Neural progenitor cell (in vitro differentiated cells): ENCODE data around the gene MTCL1. TPM values are rescaled to one million over a fixed set of nuclear protein-coding genes. Genes with fewer than 3 reads are reported as not detected.
A peak's percentile ranks its signal among the peaks of the same experiment; 100 is the strongest.

Experiments used
- DNase-seq: peaks from one replicate; pipeline ENCODE4 v3.0.0-alpha.2; 2016; ENCODE audit warnings: low spot score
- H2AFZ ChIP-seq: fragments of 200-600 bp; sonication (generic); replicated peaks from 2 replicates; pipeline ENCODE4 v1.6.1; 2016; ENCODE audit warnings: antibody characterized with exemption
- H3F3A ChIP-seq: fragments of 200-600 bp; sonication (generic); 2 replicates; pipeline ENCODE4 v1.6.1; 2016; ENCODE audit warnings: antibody characterized with exemption, low read depth
- H3K27ac ChIP-seq: fragments of 200-600 bp; sonication (generic); 2 replicates; pipeline ENCODE4 v1.5.1; 2016; ENCODE audit warnings: mild to moderate bottlenecking
- H3K27me3 ChIP-seq: fragments of 200-600 bp; sonication (generic); 2 replicates; pipeline ENCODE4 v1.6.1; 2016; ENCODE audit warnings: mild to moderate bottlenecking, moderate library complexity
- H3K36me3 ChIP-seq: fragments of 200-600 bp; sonication (generic); 2 replicates; pipeline ENCODE4 v1.5.1; 2016
- H3K4me1 ChIP-seq: fragments of 200-600 bp; sonication (generic); 2 replicates; pipeline ENCODE4 v1.6.1; 2016; ENCODE audit warnings: mixed run types
- H3K4me2 ChIP-seq: fragments of 200-600 bp; sonication (generic); 2 replicates; pipeline ENCODE4 v1.6.1; 2016
- H3K4me3 ChIP-seq: fragments of 200-600 bp; sonication (generic); 2 replicates; pipeline ENCODE4 v1.5.1; 2016
- H3K79me2 ChIP-seq: fragments of 200-600 bp; sonication (generic); 2 replicates; pipeline ENCODE4 v1.6.1; 2016; ENCODE audit warnings: low read depth
- H3K9ac ChIP-seq: fragments of 200-600 bp; sonication (generic); 2 replicates; pipeline ENCODE4 v1.6.1; 2016
- H3K9me3 ChIP-seq: fragments of 200-600 bp; sonication (generic); 2 replicates; pipeline ENCODE4 v1.5.1; 2016; ENCODE audit warnings: low read depth
- H4K20me1 ChIP-seq: fragments of 200-600 bp; sonication (generic); 2 replicates; pipeline ENCODE4 v1.6.1; 2016; ENCODE audit warnings: low read depth
- H3K27ac Mint-ChIP-seq: 3 replicates; pipeline ENCODE4 v1.8.0; 2021; ENCODE audit warnings: mixed read lengths
- H3K27me3 Mint-ChIP-seq: 2 replicates; pipeline ENCODE4 v1.8.0; 2022; ENCODE audit warnings: low read depth, mild to moderate bottlenecking, inconsistent platforms, moderate library complexity, mixed read lengths; ENCODE audit not compliant: insufficient read depth
- H3K36me3 Mint-ChIP-seq: 3 replicates; pipeline ENCODE4 v1.8.0; 2021; ENCODE audit warnings: mixed read lengths
- H3K4me1 Mint-ChIP-seq: 3 replicates; pipeline ENCODE4 v1.8.0; 2021; ENCODE audit warnings: mixed read lengths
- H3K4me3 Mint-ChIP-seq: 3 replicates; pipeline ENCODE4 v1.8.0; 2021; ENCODE audit warnings: mild to moderate bottlenecking, moderate library complexity, mixed read lengths
- H3K9me3 Mint-ChIP-seq: 3 replicates; pipeline ENCODE4 v1.8.0; 2020; ENCODE audit warnings: mixed read lengths
- EZH2 ChIP-seq: fragments of 200-600 bp; sonication (generic); IDR thresholded peaks from 2 replicates; pipeline ENCODE4 v1.6.1; 2017; ENCODE audit warnings: antibody characterized with exemption, mild to moderate bottlenecking, moderate library complexity
- EZH2phosphoT487 ChIP-seq: fragments of 200-600 bp; sonication (generic); IDR thresholded peaks from 2 replicates; pipeline ENCODE4 v1.6.1; 2017; ENCODE audit warnings: antibody characterized with exemption
- total RNA-seq: library from RNA; depleted of rRNA; stranded (reverse); fragments of >200 nt; gene quantifications from 2 replicates; pipeline ENCODE4 v1.2.3, GENCODE V29; 2015; ENCODE audit warnings: low replicate concordance
- TF ChIP-seq, protein P1 (sequence below): fragments of 200-600 bp; sonication (generic); IDR thresholded peaks from 2 replicates; pipeline ENCODE4 v1.5.1; 2017; ENCODE audit warnings: antibody characterized with exemption, mild to moderate bottlenecking

MTCL1 gene
- total RNA-seq, 1 donor from 2014 or later, result 36.9 TPM

DNA sequence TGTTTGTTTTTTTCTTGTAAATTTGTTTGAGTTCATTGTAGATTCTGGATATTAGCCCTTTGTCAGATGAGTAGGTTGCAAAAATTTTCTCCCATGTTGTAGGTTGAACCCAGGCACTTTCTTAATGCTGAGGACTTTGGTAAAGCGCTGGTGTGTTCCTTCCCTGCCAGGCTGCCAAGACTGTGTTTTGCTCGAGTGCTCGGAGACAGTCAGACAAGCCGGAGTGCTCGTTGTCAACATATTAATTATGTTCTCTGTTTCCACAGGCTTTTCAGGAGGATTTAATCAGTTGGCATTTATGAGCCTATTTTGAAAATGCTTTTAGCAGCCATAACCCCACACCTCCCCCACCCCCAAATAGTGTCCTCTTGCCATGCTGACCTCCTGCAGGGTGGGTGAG is 6.4 kb downstream of the MTCL1 start:
- Mint-ChIP-seq H3K4me1 (peaks cover 25% of the 10 kb centered on the region), H3K9me3 (peaks cover 6% of the 10 kb centered on the region), H3K27ac (no peak overlapping the region), H3K36me3 (peaks cover 18% of the 10 kb centered on the region), H3K27me3 (peaks cover 9% of the 10 kb centered on the region), H3K4me3 (no peak overlapping the region)
- TF ChIP-seq, protein P1, sequence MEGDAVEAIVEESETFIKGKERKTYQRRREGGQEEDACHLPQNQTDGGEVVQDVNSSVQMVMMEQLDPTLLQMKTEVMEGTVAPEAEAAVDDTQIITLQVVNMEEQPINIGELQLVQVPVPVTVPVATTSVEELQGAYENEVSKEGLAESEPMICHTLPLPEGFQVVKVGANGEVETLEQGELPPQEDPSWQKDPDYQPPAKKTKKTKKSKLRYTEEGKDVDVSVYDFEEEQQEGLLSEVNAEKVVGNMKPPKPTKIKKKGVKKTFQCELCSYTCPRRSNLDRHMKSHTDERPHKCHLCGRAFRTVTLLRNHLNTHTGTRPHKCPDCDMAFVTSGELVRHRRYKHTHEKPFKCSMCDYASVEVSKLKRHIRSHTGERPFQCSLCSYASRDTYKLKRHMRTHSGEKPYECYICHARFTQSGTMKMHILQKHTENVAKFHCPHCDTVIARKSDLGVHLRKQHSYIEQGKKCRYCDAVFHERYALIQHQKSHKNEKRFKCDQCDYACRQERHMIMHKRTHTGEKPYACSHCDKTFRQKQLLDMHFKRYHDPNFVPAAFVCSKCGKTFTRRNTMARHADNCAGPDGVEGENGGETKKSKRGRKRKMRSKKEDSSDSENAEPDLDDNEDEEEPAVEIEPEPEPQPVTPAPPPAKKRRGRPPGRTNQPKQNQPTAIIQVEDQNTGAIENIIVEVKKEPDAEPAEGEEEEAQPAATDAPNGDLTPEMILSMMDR, result no peak
- no peak for TF ChIP-seq EZH2phosphoT487
- Histone ChIP-seq H3K79me2 (peaks cover 92% of the 10 kb centered on the region), H3K9ac (no peak overlapping the region), H3K4me1 (peaks cover 43% of the 10 kb centered on the region), H3K9me3 (no peaks in the 10 kb centered on the region), H3K27me3 (no peaks in the 10 kb centered on the region), H4K20me1 (peaks cover 38% of the 10 kb centered on the region), H3K36me3 (no peaks in the 10 kb centered on the region), H3K4me2 (no peak overlapping the region), H2AFZ (no peak overlapping the region), H3K4me3 (no peak overlapping the region), H3K27ac (no peak overlapping the region), H3F3A (peaks cover 27% of the 10 kb centered on the region)
- DNase-seq, result no peak

DNA sequence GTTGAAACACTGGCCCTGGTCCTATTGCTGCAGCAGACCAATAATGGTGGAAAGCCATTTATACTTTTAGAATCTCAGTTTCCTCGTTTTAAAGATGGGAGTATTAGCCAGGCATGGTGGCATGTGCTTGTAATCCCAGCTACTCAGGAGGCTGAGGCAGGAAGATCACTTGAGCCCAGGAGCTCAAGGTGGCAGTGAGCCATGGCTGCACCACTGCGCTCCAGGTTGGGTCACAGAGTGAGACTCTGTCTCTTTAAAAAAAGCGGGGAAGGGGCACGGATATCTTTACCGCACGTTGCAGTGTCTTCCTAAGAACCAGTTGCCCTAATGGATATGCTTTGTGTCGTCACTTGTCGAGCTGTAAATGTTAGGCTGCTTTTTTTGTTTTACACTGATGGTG is 8.3 kb downstream of the MTCL1 start:
- Histone ChIP-seq H3K27me3 (no peaks in the 10 kb centered on the region), H3K9ac (no peak overlapping the region), H3F3A (peaks cover 27% of the 10 kb centered on the region), H3K4me1 (peaks cover 51% of the 10 kb centered on the region), H4K20me1 (peaks cover 38% of the 10 kb centered on the region), H3K4me2 (peak overlapping the region; percentile 10), H3K27ac (no peak overlapping the region), H3K79me2 (peaks cover 92% of the 10 kb centered on the region), H3K9me3 (no peaks in the 10 kb centered on the region), H2AFZ (no peak overlapping the region), H3K4me3 (no peak overlapping the region), H3K36me3 (no peaks in the 10 kb centered on the region)
- H3K27me3 Mint-ChIP-seq, result peaks cover 2% of the 10 kb centered on the region
- TF ChIP-seq EZH2 (no peak), EZH2phosphoT487 (no peak)
- TF ChIP-seq, protein P1, result no peak
- H3K27ac Mint-ChIP-seq, result no peak overlapping the region
- H3K36me3 Mint-ChIP-seq, result peaks cover 18% of the 10 kb centered on the region
- no peak for DNase-seq
- H3K9me3 Mint-ChIP-seq, result peaks cover 6% of the 10 kb centered on the region
- peaks cover 24% of the 10 kb centered on the region for H3K4me1 Mint-ChIP-seq
- no peak overlapping the region for H3K4me3 Mint-ChIP-seq

DNA sequence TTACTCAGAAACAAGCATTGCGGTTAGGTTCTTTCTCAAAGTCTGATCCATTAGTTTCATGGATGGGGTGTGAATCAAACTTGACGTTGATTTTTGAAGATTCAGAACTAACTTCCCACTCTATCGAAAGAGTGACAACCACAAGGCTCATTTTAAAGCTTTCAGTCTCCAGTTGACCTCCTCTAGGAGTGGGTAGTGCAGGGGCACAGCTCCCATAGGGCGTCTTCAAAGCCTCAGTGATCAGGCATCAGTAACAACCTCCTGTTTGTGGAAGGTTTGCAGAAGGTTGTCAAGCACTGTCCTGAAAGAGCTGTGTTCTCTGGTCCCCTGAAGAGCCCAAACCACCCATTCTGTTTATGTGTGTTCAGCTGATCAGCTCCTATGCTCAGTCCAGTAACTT is 10.2 kb downstream of the MTCL1 start:
- H3K79me2 ChIP-seq, result peaks cover 91% of the 10 kb centered on the region

More for the DNA sequence above, 10.2 kb downstream of the MTCL1 start:
- no peak overlapping the region for H3K27ac ChIP-seq
- Mint-ChIP-seq H3K36me3 (peaks cover 16% of the 10 kb centered on the region), H3K4me3 (no peak overlapping the region), H3K27ac (no peak overlapping the region), H3K4me1 (peaks cover 22% of the 10 kb centered on the region), H3K27me3 (peaks cover under 1% of the 10 kb centered on the region), H3K9me3 (peaks cover 4% of the 10 kb centered on the region)
- H2AFZ ChIP-seq, result no peak overlapping the region
- H3K4me2 ChIP-seq, result peak overlapping the region; percentile 3
- H3K27me3 ChIP-seq, result no peaks in the 10 kb centered on the region
- peaks cover 30% of the 10 kb centered on the region for H4K20me1 ChIP-seq
- H3K9ac ChIP-seq, result no peak overlapping the region
- H3K9me3 ChIP-seq, result no peaks in the 10 kb centered on the region
- DNase-seq, result no peak
- H3F3A ChIP-seq, result peaks cover 39% of the 10 kb centered on the region
- TF ChIP-seq EZH2 (no peak), EZH2phosphoT487 (no peak)
- TF ChIP-seq, protein P1, result no peak
- H3K4me1 ChIP-seq, result peaks cover 70% of the 10 kb centered on the region
- no peaks in the 10 kb centered on the region for H3K36me3 ChIP-seq
- H3K4me3 ChIP-seq, result no peak overlapping the region
